ENCODE measurements around the gene TMEFF2.

DNA sequence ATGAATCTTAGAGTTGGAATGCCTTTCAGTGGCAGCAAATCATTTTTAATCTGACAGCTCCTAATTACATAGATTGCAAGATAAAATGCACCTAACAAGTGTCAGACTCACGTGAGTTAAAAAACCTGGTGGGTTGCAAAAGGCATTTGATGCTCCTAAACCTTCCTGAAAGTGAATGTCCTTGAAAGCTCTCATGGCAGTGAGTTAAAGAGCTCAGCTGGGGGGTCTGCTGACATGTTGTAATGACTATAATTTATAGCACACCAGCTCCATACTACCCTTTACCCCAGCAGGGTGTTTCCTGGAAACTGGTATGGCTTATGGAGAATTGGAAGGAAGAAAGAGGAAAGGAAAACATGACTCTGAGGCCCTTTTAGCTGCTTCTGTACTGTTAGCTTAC is 256.0 kb downstream of the TMEFF2 start:
- TF ChIP-seq, protein P1, sequence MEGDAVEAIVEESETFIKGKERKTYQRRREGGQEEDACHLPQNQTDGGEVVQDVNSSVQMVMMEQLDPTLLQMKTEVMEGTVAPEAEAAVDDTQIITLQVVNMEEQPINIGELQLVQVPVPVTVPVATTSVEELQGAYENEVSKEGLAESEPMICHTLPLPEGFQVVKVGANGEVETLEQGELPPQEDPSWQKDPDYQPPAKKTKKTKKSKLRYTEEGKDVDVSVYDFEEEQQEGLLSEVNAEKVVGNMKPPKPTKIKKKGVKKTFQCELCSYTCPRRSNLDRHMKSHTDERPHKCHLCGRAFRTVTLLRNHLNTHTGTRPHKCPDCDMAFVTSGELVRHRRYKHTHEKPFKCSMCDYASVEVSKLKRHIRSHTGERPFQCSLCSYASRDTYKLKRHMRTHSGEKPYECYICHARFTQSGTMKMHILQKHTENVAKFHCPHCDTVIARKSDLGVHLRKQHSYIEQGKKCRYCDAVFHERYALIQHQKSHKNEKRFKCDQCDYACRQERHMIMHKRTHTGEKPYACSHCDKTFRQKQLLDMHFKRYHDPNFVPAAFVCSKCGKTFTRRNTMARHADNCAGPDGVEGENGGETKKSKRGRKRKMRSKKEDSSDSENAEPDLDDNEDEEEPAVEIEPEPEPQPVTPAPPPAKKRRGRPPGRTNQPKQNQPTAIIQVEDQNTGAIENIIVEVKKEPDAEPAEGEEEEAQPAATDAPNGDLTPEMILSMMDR (IDR thresholded peaks at IDR 0.05): no peak
- no peak for TF ChIP-seq POLR2A (IDR thresholded peaks at IDR 0.05)
